HG02588 (cell line): ENCODE measurements around the gene OR1A1.
"Not testable (repeated sequence)": the region's sequence is repeated elsewhere in the genome, so short reads cannot be mapped to it uniquely, and the experiment has no call there.

Experiments used
- ATAC-seq: cut with Tn5 transposase; IDR thresholded peaks from one replicate; pipeline ENCODE4 v1.9.1; 2021; ENCODE audit warnings: mild to moderate bottlenecking, moderate library complexity; ENCODE audit not compliant: unreplicated experiment

Gene OR1A1, protein sequence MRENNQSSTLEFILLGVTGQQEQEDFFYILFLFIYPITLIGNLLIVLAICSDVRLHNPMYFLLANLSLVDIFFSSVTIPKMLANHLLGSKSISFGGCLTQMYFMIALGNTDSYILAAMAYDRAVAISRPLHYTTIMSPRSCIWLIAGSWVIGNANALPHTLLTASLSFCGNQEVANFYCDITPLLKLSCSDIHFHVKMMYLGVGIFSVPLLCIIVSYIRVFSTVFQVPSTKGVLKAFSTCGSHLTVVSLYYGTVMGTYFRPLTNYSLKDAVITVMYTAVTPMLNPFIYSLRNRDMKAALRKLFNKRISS

DNA sequence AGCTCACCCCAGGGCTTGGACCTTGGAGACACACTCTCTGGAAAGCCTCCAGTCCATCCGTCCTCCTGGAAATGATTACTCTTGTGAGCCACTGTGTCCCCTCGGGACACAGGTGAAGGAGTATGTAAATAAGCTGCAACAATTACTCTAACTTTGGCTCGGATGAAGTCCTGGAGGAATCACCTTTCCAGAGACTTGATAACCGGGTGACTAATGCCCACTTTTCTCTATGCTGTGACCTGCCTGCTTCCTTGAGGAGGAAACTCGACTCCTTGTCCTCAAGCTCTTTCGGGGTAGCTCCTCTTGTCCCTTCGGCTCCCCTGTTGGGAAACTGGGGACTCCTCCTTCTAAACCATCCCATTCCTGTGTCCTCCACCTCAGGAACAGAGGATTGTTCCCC lies at the start of gene OR1A1:
TSS of gene OR1A1 (plus strand) at position 301 of the 400 bp plus-strand sequence. CDS start 7,954 bp downstream, outside the sequence.
- ATAC-seq, result no peak

DNA sequence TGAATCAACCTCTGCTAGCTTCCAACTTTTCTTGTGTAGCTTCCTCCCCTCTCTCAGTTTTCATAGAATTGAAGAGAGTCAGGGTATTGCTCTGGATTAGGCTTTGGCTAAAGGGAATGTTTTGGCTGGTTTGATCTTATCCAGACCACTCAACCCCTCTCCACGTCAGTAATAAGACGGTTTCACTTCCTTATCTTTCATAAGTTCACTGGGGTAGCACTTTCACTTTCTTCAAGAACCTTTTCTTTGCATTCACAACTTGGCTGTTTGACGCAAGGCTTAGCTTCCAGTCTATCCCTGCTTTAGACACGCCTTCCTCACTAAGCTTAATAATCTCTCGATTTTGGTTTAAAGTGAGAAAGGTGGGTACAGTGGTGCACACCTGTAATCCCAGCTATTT lies 39.9 kb upstream of the OR1A1 start:
- ATAC-seq, result no peak

DNA sequence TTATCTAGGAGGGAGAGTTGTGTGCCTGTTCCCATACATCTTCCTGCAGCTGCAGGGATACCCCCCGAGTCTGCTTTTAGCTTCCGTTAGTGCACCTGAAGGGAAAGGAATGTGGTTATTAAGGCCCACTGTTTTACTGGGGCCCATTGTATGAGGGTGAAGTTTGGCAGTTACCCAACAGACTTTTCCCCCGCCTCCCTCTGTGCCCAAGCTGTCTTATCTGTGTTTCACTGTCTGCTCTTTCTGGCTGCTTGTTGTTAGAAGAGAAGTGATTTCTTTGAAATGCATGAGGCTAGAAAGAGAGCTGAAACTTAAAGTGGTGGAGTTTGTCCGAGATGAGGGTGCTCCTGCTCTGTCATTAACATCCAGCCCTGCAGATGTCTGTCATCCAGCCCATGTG lies 17.5 kb upstream of the OR1A1 start:
- no peak for ATAC-seq

DNA sequence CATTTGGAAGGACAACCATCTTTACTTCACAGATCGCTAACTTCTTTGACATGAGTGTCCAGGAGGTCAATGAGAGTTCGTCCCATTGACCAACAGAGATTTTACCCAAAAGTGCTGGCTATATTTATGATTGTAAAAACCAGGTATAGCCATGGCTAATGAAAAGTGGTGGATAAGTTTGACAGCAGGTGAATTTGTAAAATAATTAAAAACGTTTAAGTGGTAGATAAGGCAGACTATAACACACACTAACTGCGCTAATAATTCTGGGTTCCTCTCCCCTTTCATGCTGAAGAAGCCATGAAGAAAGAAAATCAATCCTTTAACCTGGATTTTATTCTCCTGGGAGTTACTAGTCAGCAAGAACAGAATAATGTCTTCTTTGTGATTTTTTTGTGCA lies 10.2 kb upstream of the OR1A1 start, which contains the start of gene OR1A2:
TSS of gene OR1A2 (plus strand) at position 301 of the 400 bp plus-strand sequence. CDS start at position 301, 0 bp downstream.
- no peak for ATAC-seq

DNA sequence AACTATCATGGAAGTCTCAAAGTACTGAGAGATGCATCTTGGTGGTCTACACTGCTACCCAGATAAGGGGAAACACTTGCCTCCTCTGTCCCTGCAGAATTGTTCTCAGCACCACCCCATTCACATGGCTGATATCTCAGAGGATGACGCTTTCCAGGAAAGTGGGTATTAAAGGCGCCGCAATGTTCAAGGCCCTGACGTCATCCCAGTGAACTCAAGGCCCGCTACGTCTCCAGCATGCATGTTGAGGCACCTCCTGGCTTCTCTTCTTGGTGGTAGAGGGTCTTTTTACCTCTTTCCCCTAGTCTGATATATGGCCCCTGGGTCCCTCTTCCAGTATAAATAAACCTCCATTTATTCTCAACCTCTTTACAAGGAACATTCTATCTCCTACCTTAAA lies 1.0 kb downstream of the OR1A1 start:
- no peak for ATAC-seq

DNA sequence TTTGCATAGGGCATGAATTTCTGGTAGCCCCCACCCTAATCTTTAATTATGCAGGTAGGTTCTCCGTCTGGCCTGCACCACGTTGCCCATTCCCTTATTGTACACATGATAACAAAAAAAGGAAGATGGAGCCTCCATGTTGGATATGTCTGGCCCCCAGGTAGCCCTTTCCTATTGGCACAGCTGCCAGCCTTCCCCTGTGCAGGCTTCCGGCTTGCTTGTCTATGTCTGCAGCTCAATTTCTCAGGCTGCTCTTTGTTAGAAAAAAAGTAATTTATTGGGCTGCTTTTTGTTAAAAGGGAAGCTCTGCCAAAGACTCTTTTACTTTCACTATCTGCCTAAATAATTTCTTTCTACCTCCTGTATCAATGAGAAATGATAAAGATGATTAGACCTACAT lies 5.5 kb downstream of the OR1A1 start:
- no peak for ATAC-seq

DNA sequence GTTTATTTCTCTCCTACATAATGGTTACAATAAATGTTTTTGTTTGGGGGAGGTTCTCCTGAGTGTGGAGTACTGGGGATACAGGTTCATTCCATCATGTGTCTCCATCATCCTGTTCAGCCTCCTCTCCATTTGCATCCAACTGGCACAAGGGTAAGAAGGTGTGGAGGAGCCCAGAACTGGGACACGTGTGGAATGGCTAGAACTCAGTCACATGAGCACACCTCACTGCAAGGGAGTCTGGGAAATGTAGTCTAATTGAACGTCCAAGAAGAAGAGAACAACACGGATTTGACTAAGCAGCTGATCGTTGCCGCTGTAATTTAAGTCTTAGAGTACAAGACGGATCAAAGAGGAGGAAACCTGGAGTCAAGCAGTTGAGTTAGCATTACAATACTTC lies 6.1 kb downstream of the OR1A1 start:
- ATAC-seq, result no peak

DNA sequence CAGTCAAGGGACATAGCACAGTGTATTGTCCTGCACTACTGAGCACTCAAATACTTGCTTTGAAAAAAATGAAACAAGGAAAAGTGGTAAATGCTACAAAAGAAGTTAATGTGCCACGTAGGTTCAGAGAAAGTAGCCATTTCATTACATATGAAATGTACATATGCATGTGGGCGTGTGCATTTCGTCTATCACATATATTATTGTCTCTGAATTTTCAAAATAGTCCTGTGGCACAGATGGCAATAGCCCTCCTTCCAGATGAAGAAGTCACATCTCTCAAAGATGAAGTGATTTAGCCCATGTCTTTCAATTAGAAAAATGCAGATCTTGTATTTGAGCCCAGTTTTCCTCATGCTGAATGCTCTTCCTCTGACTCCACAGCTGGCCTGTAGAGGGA lies 12.5 kb downstream of the OR1A1 start:
- not testable (repeated sequence) for ATAC-seq

DNA sequence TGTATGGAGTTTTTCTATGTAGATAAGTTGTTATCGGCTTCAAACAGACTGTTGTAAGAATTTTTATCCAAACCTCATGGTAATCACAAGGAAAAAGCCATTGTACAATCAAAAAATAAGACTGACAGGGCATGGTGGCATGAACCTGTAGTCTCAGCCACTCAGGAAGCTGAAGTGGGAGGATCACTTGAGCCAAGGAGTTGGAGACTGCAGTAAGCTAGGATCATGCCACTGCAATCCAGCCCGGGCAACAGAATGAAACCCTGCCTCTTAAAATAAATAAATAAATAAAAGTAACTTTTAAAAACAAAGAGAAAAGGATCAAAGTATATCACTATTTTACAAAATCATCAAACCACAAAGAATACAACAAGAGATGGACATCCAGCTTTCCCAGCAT lies 14.4 kb downstream of the OR1A1 start:
- no peak for ATAC-seq

DNA sequence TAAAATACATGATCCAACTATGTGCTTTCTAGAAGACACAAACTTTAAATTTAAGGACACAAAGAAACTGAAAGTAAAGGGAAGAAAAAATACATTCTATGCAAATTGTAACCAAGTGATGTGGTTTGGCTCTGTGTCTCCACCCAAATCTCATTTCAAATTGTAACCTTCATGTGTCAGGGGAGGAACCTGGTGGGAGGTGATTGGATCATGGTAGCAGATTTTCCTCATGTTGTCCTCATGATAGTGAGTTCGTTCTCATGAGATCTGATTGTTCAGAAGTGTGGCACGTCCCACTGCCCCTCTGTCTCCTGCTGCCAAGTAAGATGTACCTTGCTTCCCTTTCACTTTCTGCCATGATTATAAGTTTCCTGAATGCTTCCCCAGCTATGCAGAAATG lies 15.0 kb downstream of the OR1A1 start:
- no peak for ATAC-seq

DNA sequence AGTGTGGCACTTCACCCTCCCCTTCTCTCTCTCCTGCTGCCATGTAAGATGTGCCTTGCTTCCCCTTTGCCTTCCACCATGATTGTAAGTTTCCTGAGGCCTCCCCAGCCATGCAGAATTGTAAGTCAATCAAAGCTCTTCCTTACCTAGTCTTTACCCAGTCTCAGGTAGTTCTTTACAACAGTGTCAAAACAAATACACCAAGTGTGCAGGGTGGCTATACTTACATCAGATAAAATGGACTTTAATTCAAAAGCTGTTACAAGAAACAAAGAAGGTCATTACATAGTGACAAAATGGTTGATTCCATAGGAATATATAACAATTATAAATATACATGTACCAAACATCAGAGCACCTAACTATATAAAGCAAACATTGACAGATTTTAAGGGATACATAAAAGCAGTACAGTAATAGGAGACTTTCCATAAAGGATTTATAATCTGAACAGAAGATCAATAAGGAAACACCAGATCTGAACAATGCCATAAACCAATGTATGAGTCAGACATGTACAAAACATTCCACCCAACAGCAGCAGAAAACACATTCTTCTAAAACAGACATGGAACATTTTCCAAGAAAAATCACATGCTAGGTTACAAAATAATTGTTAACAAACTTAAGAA lies 17.4 kb downstream of the OR1A1 start:
- ATAC-seq, result not testable (repeated sequence)

DNA sequence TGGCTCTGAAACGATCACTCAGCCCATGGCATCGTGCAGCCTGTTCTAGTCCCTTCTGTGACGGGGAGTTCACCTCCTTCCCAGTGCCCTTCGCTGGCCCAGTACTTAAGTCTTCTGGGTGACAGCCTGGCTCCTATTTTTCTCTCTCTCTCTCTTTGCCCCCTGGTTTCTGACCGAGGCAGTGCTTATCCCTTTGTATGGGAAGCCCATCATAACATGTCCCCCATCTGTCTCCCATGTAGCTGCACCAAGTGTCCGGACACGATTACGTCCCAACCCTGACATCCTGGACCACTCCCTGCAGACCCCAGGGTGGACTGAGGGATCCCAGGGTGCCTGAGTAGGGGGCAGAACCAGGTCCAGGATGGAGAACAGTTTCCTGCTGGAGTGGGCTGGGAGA lies 24.8 kb downstream of the OR1A1 start:
- not testable (repeated sequence) for ATAC-seq

DNA sequence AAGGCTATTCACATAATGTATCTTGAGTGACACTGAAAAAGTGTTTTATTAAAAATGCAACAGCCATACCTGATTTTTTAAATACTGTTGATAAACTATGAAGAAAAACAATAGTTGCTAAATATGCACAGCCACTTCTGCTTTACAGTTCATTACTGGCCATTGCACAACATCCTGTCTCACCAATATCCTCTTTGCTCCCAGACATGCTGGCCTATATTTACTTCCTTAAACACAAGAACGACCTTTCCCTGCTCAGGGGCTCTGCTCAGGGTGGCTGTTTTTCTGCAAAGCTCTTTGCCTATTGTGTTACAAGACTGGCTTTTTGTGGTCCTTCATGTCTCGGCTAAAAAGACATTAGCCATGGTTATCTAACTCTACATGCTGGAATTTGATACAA lies 31.2 kb downstream of the OR1A1 start:
- not testable (repeated sequence) for ATAC-seq

DNA sequence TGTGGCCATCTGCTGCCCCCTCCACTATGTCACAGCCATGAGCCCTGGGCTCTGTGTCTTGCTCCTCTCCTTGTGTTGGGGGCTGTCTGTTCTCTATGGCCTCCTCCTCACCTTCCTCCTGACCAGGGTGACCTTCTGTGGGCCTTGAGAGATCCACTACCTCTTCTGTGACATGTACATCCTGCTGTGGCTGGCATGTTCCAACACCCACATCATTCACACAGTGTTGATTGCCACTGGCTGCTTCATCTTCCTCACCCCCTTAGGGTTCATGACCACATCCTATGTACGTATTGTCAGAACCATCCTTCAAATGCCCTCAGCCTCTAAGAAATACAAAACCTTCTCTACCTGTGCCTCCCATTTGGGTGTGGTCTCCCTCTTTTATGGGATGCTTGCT lies 33.6 kb downstream of the OR1A1 start:
- not testable (repeated sequence) for ATAC-seq

DNA sequence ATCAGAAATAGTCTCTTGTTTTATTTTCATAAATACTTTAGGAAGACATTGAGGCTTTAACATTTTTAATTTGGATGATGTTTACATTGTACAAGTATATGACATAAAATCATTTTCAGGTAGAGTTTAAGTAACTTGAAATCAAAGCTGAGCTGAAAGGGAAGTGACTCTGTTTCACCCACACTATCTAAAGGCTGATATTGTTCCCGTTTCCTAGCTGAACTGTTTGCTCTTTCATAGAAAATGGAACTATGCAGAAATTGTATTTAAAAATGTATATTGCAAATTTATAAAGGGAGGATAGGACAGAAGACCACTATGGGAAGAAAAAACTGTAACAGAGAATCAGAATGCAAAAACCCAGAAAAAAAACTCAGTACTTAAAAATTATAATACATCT lies 37.4 kb downstream of the OR1A1 start:
- not testable (repeated sequence) for ATAC-seq

DNA sequence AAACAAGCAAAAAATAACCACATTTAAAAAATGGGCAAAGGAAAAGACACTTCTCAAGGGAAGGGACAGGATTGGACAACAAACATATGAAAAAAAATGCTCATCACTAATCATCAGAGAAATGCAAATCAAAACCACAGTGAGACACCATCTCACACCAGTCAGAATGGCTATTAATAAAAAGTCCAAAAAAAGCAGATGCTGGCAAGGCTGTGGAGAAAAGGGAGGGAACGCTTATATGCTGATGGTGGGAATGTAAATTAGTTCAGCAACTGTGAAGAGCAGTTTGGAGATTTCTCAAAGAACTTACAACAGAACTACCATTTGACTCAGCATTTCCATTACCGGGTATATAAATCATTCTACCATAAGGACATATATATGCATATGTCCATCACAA lies 41.5 kb downstream of the OR1A1 start:
- not testable (repeated sequence) for ATAC-seq

DNA sequence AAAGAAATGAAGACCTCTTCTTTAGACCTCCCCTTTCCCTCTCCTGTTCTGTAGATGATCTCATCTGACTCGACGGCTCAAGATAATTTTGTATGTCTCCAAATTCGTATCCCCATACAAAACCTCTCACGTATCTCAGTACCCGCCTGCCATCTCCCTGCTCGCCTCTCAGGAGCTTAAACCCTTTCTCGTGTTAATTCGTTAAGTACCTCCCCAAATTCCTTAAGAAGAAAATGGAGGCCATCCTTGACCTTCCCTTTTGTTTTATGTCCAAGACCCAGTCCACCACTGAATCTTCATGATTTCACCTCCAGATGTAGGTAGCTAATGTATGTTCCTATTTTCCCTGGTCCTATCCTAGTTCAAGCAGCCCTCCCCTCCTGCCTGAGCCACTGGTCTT lies 49.1 kb downstream of the OR1A1 start:
- no peak for ATAC-seq

DNA sequence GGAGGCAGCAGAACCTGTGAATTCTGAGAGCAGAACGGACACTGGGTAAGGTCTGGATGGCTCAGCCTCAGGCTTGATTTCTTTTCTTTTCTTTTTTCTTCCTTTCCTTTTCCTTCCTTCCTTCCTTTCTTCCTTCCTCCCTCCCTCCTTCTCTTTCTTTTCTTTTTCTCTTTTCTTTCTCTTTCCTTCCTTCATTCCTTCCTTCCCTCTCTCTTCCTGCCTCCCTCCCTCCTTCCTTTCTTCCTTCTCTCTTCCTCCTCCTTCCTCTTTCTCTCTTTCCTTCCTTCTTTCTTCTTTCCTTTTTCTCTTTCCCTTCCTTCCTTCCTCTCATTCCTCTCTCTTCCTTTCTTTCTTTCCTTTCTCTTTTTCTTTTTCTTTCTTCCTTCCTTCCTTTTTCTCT lies 52.7 kb downstream of the OR1A1 start:
- ATAC-seq, result no peak

DNA sequence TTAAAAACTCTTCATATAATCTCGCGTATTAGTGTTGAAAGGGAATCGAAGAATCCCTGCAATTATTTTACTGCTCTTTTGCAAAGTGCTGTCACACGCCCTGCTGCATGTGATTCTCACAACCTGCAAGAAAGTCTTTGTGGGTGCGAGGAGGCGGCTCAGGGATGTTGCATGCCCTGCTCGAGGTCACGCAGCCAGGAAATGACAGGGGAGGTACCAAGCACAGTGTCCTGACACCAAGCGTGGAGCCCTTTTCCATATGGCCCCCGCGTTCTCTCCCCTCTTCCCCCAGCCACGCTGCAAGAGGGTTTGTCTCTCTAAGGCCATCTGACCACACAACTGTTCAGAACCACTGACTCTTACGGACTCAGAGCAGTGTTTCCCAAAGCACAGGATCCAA lies 53.1 kb downstream of the OR1A1 start:
- ATAC-seq, result no peak
